Ishikawa (cell line): ENCODE results near the gene SLC22A31.

Experiments
- CREB1 ChIP-seq: IDR thresholded peaks from 2 replicates; pipeline ENCODE4 v1.6.1; 2012; ENCODE audit warnings: low read depth
- EP300 ChIP-seq: IDR thresholded peaks from 2 replicates; pipeline ENCODE4 v1.6.1; 2012; ENCODE audit warnings: borderline replicate concordance
- REST ChIP-seq: IDR thresholded peaks from 2 replicates; pipeline ENCODE4 v1.6.1; 2012; ENCODE audit warnings: low read depth, mild to moderate bottlenecking
- TAF1 ChIP-seq: IDR thresholded peaks from 2 replicates; pipeline ENCODE4 v1.6.1; 2012; ENCODE audit warnings: low read depth, mild to moderate bottlenecking
- USF1 ChIP-seq: IDR thresholded peaks from 2 replicates; pipeline ENCODE4 v1.6.1; 2012
- YY1 ChIP-seq: IDR thresholded peaks from 2 replicates; pipeline ENCODE4 v1.6.1; 2012; ENCODE audit warnings: low read depth

- no peak for TF ChIP-seq YY1
- TF ChIP-seq REST = no peak
- TF ChIP-seq CREB1 = no peak
- TF ChIP-seq TAF1 = no peak
- no peak for TF ChIP-seq EP300
- no peak for TF ChIP-seq USF1
Measured at GRCh38 chr16:89176717-89177116, 23.6 kb downstream of the SLC22A31 start.
